Measurements from ENCODE around the gene LPP. TPM values are rescaled to one million over a fixed set of nuclear protein-coding genes. Genes with fewer than 3 reads are reported as not detected.

LPP gene
- total and polyA plus RNA-seq, 2 of the 4 experiments (the other 2 are of a cell fraction) = 16.0 to 130 TPM

DNA sequence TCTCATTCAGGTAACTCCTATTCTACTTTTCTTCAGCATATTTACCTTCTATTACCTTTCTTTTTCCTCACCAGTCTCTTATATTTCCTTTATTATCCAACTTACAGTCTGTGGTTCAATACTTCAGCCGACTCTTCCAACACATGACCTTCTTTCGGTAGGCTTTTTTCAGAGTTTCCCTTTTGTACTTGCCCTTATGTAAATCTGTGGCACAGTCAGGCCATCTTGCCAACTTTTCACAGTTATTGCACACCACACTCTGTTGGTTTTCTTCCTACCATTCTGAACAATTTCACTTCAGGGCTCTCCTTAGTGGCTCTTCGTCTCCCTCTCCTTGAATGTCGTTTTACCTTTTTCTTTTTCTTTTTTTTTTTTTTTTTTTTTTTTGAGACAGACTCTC lies 427.8 kb downstream of the LPP start:
- dilution Hi-C loops (cut with HindIII; ENCODE audit: low sequenced_read_pairs, unreplicated experiment) = no loop called here
- no peak overlapping the region for H3K27ac ChIP-seq (ENCODE audit: insufficient read depth, low read length)
- H3K27me3 ChIP-seq (ENCODE audit: control insufficient read depth, insufficient read depth, low read length) = no peaks in the 10 kb centered on the region
- 0 out of 2 replicates have a peak, but pooled peaks cover 5% of the 10 kb centered on the region for H4K20me1 ChIP-seq (ENCODE audit: insufficient read depth, low read length)
- H4K8ac ChIP-seq (ENCODE audit: low read depth in 2 of 2, low read length in 2 of 2) = no peak overlapping the region
- peaks cover 16% of the 10 kb centered on the region for H3K4me1 ChIP-seq (ENCODE audit: control insufficient read depth, insufficient read depth, low read length)
- no peak overlapping the region for H3K23ac ChIP-seq (ENCODE audit: low read depth, low read length)
- H3K56ac ChIP-seq (ENCODE audit: extremely low read depth, insufficient read depth, low read length) = no peak overlapping the region
- ATAC-seq (ENCODE audit: low read depth) = no peak
- H2AK5ac ChIP-seq (ENCODE audit: low read depth, low read length) = no peak overlapping the region
- no peak overlapping the region for H4K5ac ChIP-seq (ENCODE audit: low read depth, low read length)
- H4K91ac ChIP-seq (ENCODE audit: insufficient read depth, low read depth, low read length) = no peak overlapping the region
- ChIA-PET CTCF (no interaction called here), POLR2A (ENCODE audit: unreplicated experiment) (no interaction called here)
- 61% methylated on average over 4 of the region's 4 CpGs; no CpG with 5 or more reads in 1 of the 2 experiments for WGBS, 2 experiments (ENCODE audit: extremely low coverage in 2 of 2, insufficient read length in 1 of 2)
- H2BK15ac ChIP-seq (ENCODE audit: low read depth, low read length) = no peak overlapping the region
- no peak overlapping the region for H3K4me3 ChIP-seq (ENCODE audit: insufficient read depth, low read depth, low read length)
- H3K18ac ChIP-seq (ENCODE audit: low read depth, low read length) = no peak overlapping the region
- in situ Hi-C loops (cut with MboI; ENCODE audit: low sequenced_read_pairs) = no loop called here
- no peak overlapping the region for H2BK120ac ChIP-seq (ENCODE audit: low read depth, low read length)
- intact Hi-C loops (cut with micrococcal nuclease) = no loop called here
- H3K14ac ChIP-seq (replicated peaks; ENCODE audit: low read depth, low read length) = no peak overlapping the region
- H3K4me2 ChIP-seq (ENCODE audit: low read depth, low read length) = no peak overlapping the region
- no peak overlapping the region for H3K4ac ChIP-seq (ENCODE audit: low read depth, low read length)
- H2AFZ ChIP-seq (replicated peaks; ENCODE audit: low read length, poor library complexity) = no peak overlapping the region
- H3K9me1 ChIP-seq (ENCODE audit: insufficient read depth, low read length) = peaks cover 3% of the 10 kb centered on the region; the same call in 1 of the 2 replicates
- DNase-seq = no peak
- no peak overlapping the region for H2AK9ac ChIP-seq (replicated peaks; ENCODE audit: low read depth, low read length, poor library complexity)
- H3K9me3 ChIP-seq (ENCODE audit: control insufficient read depth, insufficient read depth, low read length) = no peaks in the 10 kb centered on the region
- no peak overlapping the region for H2BK5ac ChIP-seq (ENCODE audit: low read depth, low read length, poor library complexity, severe bottlenecking)
- H3K9ac ChIP-seq (ENCODE audit: low read depth, low read length) = no peak overlapping the region
- no TSS peak for BruUV-seq (replicated peaks)
- no peak for TF ChIP-seq CEBPB (IDR thresholded peaks at IDR 0.05; ENCODE audit: low read depth, low read length)
- TF ChIP-seq MAFK (IDR thresholded peaks at IDR 0.05; ENCODE audit: low read depth, low read length) = no peak
- TF ChIP-seq, protein P1, sequence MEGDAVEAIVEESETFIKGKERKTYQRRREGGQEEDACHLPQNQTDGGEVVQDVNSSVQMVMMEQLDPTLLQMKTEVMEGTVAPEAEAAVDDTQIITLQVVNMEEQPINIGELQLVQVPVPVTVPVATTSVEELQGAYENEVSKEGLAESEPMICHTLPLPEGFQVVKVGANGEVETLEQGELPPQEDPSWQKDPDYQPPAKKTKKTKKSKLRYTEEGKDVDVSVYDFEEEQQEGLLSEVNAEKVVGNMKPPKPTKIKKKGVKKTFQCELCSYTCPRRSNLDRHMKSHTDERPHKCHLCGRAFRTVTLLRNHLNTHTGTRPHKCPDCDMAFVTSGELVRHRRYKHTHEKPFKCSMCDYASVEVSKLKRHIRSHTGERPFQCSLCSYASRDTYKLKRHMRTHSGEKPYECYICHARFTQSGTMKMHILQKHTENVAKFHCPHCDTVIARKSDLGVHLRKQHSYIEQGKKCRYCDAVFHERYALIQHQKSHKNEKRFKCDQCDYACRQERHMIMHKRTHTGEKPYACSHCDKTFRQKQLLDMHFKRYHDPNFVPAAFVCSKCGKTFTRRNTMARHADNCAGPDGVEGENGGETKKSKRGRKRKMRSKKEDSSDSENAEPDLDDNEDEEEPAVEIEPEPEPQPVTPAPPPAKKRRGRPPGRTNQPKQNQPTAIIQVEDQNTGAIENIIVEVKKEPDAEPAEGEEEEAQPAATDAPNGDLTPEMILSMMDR (conservative IDR thresholded peaks at IDR 0.05; ENCODE audit: low read depth, low read length) = no peak
- TF ChIP-seq CHD1 (IDR thresholded peaks at IDR 0.05; ENCODE audit: low read depth, low read length) = no peak
- TF ChIP-seq NFE2L2 (IDR thresholded peaks at IDR 0.05; ENCODE audit: low read depth, low read length) = no peak
- TF ChIP-seq, protein P2, sequence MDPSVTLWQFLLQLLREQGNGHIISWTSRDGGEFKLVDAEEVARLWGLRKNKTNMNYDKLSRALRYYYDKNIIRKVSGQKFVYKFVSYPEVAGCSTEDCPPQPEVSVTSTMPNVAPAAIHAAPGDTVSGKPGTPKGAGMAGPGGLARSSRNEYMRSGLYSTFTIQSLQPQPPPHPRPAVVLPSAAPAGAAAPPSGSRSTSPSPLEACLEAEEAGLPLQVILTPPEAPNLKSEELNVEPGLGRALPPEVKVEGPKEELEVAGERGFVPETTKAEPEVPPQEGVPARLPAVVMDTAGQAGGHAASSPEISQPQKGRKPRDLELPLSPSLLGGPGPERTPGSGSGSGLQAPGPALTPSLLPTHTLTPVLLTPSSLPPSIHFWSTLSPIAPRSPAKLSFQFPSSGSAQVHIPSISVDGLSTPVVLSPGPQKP (IDR thresholded peaks at IDR 0.05; ENCODE audit: borderline replicate concordance, low read depth, low read length) = no peak
- TF ChIP-seq SMC3 (IDR thresholded peaks at IDR 0.05; ENCODE audit: low read depth, low read length) = no peak
- TF ChIP-seq POLR2A (IDR thresholded peaks at IDR 0.05; ENCODE audit: low read depth, low read length) = no peak
- no peak for TF ChIP-seq FOS (IDR thresholded peaks at IDR 0.05; ENCODE audit: low read depth, low read length)
- TF ChIP-seq RFX5 (IDR thresholded peaks at IDR 0.05; ENCODE audit: low read depth, low read length) = no peak
- TF ChIP-seq RAD21 (IDR thresholded peaks at IDR 0.05; ENCODE audit: low read length) = no peak
- no peak for TF ChIP-seq MXI1 (IDR thresholded peaks at IDR 0.05; ENCODE audit: borderline replicate concordance, low read depth, low read length)
- no peak for TF ChIP-seq RCOR1 (IDR thresholded peaks at IDR 0.05; ENCODE audit: insufficient replicate concordance, low read length)
- no peak for TF ChIP-seq BHLHE40 (IDR thresholded peaks at IDR 0.05; ENCODE audit: low read depth, low read length)
- TF ChIP-seq MAZ (IDR thresholded peaks at IDR 0.05; ENCODE audit: borderline replicate concordance, low read depth, low read length) = no peak
- TF ChIP-seq, protein P3, sequence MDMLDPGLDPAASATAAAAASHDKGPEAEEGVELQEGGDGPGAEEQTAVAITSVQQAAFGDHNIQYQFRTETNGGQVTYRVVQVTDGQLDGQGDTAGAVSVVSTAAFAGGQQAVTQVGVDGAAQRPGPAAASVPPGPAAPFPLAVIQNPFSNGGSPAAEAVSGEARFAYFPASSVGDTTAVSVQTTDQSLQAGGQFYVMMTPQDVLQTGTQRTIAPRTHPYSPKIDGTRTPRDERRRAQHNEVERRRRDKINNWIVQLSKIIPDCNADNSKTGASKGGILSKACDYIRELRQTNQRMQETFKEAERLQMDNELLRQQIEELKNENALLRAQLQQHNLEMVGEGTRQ (IDR thresholded peaks at IDR 0.05; ENCODE audit: low read depth, low read length) = no peak
- no peaks in the 10 kb centered on the region for H3K36me3 ChIP-seq (ENCODE audit: control insufficient read depth, insufficient read depth, low read length)
- H2BK20ac ChIP-seq (ENCODE audit: low read depth, low read length) = no peak overlapping the region
- H3K79me1 ChIP-seq (ENCODE audit: low read depth in 1 of 2, low read length in 2 of 2) = peaks cover 37 to 56% of the 10 kb centered on the region in 2 experiments
